Astrocyte (in vitro differentiated cells and primary cell): ENCODE data around the gene TMCO6.

ENCODE experiments used
- EZH2 ChIP-seq: IDR thresholded peaks from 2 replicates; pipeline ENCODE4 v1.6.1; 2012; ENCODE audit warnings: mild to moderate bottlenecking, low read length, inconsistent platforms; ENCODE audit not compliant: insufficient read depth
- TF ChIP-seq, protein P1 (sequence below): IDR thresholded peaks from 2 replicates; pipeline ENCODE4 v1.5.1; 2011; ENCODE audit warnings: low read depth, mild to moderate bottlenecking, inconsistent platforms, low read length, moderate library complexity; ENCODE audit not compliant: insufficient read depth

GRCh38 chr5:140678993-140679392 is 39.7 kb downstream of the TMCO6 start:
- TF ChIP-seq, protein P1, sequence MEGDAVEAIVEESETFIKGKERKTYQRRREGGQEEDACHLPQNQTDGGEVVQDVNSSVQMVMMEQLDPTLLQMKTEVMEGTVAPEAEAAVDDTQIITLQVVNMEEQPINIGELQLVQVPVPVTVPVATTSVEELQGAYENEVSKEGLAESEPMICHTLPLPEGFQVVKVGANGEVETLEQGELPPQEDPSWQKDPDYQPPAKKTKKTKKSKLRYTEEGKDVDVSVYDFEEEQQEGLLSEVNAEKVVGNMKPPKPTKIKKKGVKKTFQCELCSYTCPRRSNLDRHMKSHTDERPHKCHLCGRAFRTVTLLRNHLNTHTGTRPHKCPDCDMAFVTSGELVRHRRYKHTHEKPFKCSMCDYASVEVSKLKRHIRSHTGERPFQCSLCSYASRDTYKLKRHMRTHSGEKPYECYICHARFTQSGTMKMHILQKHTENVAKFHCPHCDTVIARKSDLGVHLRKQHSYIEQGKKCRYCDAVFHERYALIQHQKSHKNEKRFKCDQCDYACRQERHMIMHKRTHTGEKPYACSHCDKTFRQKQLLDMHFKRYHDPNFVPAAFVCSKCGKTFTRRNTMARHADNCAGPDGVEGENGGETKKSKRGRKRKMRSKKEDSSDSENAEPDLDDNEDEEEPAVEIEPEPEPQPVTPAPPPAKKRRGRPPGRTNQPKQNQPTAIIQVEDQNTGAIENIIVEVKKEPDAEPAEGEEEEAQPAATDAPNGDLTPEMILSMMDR: no peak
- TF ChIP-seq EZH2: no peak
